Stimulated activated CD4-positive, alpha-beta T cell treated with anti-CD3 and anti-CD28 coated beads, Interleukin-15, amount 100 ng/mL, for 1 hour (primary cell): ENCODE measurements around the gene KRT36.

ENCODE experiments used
- DNase-seq, 2 donors: peaks; one replicate each; pipeline ENCODE4 v3.0.0-alpha.2; 2020; ENCODE audit warnings: low read depth in 1 of 2, low spot score in 1 of 2

The KRT36 gene

DNA sequence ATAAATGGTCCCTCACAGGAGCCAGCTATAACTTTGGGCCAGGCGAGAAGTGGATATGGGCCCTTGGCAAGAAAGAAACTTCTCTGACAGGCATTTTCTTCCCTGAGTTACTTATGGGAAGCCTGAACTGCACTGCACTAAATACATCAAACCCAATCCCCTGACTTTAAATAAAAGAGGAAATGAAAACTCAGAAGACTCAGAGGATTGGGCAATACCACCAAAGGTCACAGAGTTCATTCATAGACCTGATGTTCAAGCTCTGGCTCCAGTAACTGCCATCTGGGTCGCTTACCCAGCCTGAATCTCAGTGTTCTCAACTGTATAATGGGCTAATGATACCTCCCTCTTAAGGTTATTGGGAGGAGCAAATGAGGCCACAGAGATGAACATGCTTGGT, 9.6 kb downstream of the KRT36 start:
- DNase-seq, result no peak

DNA sequence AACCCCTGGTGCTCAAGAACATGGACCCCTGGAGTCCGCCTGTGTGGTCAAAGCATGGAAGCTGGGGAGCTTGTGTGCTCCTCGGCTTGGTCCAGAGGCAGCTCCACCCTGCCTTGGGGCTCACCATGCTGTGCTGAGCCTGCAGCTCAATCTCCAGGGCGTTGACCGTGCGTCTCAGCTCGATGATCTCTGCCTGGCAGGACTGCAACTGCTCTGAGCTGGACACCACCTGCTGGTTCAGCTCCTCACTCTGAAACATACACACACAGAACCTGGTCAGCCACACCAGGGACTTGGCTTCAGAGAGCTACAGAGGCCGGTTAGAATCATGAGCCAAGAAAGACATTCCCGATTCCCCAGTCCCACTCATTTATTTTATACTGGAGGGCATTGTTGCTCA, 11.5 kb downstream of the KRT36 start:
- DNase-seq, result no peak

DNA sequence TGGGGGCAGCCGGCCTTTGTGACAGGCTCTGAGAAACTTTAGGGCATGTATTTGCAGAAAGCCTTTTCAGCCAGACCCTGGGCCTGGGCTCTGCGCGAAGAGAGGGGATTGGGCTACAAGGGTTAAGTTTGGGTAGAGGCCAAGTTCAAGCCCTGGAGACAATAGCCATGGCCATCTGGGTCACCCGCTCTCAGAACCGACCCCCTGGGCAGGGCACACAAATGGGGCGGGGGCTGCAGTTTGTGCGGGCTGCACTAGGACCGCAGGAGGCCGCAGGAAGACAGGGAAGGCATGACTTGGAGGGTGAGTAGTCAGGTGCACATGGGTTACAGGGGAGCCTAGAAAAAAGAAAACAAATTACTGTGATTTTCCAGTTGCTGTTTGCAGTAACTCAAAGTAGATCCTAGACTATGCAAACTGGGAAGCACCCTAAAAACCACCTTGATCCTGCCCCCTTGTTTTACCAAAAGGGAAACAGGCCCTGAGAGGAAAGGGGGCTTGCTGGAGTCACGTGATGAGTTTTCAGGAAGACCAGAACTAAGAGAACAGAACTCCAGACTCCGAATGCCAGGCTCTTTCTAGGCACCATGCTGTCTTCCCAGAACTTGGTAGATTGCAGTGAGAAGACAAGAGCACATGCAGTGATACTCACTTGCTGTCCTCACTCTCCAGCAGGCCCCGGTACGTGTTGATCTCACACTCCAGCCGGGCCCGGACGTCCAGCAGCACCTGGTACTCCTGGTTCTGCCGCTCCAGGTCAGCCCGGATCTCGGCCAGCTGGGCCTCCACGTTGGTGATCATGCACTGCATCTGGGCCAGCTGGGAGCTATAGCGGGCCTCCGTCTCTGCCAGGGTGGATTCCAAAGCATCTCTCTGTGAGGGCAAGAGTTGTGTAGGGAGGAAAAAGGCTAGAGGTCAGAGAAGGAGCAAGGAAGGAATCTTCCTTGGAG, 12.6 kb downstream of the KRT36 start:
- no peak for DNase-seq

DNA sequence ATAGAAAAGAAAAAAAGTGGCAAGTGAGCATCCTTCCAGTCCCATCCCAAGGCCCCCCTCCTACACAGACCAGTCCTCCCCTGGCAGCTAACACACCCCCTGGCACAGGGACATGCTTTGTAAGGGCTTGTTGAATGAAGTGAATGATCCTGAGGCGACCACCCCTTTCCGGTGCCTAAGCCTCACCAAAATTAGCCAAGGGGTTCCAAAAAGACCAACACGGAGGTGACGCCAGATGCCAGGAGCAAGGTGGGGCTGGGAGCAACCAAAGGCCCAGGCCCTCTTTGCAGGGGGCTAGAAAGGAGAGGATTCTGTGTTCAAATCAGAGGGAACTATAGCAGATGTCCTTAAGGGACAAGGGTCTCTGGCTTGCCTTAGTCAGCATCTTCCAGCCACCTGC, 14.3 kb downstream of the KRT36 start:
- no peak for DNase-seq

DNA sequence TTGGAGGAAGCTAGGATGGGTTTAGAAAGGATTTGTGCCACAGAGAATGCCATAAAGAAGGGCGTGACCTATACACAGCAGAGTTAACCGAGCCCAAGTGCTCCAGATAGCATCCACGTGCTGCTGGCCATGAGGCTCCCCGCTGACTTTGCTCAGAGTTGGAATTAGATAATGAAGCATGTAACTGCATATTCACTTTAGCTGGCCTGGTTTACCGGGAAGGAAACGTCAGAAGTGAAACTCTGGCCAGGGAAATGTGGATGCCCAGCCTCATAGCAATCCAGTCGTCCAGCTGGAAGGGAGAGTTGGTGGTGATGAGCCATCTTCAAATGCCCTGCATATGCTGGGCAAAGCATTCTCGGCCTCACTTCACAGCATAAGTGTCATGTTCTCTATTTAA, 14.8 kb downstream of the KRT36 start:
- no peak for DNase-seq

DNA sequence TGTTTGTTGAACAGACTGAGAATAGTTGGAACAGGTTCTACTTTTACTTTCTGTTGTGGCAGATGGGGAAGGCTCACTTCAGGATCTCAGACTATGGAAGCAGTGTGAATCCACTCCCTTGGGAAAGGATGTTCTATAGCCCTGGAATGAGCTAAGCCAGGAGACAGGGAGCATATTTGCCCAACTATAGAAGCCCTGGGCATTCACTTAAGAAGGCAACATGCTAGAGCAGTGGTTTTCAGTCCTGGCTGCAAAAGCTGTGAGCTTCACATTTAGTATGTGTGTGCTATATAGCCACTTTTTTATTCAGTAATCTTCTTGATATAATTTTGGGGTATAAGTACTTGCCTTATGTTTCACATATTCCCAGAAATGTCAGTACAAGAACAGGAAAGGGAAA, 21.4 kb downstream of the KRT36 start:
- no peak for DNase-seq

DNA sequence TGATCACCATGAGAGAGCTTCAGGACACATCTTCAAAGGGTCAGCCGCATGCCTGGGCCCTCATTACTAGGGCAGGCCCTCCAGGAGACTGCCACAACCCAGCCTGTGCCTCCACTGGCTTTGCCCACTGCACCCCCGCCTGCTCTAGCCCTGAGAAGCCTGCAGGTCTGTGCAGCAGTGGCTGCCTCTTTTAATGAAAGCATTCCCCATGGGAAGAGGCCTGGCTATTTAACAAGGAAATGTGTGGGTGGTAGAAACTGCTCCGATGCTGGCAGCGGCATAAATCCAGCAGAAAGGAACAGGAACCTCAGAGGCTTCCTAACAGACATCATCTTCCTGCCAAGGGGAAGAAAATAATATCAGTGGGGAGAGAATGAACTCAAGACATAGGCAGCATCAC, 22.1 kb downstream of the KRT36 start:
- no peak for DNase-seq

DNA sequence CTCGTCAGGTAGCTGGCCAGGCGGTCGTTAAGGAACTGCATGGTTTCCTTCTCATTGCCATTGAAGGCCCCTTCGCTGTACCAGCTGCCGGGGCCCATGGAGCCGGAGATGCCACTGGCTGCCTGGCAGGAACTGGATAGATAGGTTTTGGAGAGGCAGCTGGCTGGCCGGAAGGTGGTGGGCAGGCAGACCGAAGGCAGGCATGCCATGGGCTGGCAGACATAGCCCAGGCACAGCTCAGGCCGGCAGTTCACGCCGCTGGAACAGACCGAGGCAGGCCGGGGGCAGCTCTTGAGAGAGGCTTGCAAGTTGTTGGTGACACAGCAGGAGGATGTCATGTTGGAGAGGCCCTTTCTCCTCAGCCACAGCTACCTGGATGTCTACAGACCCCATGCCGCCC, 22.7 kb downstream of the KRT36 start, which contains the start of gene KRT32:
KRT32 (minus strand) TSS at position 399 of the 400 bp plus-strand sequence; CDS start at position 338, 61 bp downstream.
- no peak for DNase-seq

DNA sequence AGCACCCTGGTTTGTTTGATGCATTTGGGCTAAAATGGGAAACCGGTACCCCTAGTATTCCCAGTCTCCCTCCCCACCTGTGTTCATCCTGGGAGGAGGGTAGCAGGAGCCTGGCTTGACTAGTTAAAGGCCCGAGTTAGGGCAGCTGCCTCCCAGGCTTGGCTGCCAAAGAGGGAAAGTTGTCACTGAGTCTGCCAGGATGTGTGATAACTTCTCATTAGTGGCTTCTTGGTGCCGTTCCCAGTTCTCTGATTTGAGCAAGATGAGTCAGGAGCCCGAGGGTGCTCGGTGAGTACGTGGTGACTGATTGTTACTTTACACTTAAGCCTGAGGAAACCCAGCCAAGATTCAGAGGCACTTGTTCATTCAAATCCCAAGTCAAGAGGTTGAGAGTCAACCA, 25.0 kb downstream of the KRT36 start:
- DNase-seq, result no peak

DNA sequence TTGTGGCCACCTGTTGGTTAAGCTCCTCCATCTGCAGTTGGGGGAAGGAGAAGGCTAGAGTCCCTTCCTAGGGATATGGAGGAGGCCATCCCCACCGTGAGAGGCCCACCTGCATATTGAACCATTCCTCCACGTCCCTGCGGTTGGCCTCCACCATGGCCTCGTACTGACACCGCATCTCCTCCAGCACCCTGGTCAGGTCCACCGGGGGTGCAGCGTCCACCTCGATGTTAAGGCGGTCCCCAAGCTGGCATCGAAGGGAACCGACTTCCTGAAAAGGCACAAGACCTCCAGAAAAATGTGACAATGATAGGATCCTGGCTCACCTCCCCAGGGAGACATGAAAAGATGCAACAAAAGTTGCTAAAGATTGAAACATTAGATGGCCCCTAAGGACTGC, 25.5 kb downstream of the KRT36 start:
- no peak for DNase-seq

DNA sequence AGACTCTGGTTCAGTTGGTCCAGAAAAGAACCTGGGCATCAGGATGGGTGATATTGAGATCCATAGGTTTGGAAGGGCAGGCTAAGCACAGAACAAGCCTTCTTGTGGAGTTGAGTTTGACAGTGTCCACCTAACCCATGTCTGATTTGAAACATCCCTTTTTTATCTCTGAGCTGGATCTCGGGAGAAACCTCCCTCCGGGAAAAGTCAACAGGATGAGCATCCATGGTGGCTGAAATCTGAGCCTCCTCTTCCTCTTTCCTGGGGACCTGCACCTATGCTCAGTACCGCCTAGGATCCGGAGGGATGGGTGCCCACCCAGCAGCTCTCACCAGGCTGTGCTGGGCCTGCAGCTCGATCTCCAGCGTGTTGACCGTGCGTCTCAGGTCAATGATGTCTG, 26.0 kb downstream of the KRT36 start:
- DNase-seq, result no peak

DNA sequence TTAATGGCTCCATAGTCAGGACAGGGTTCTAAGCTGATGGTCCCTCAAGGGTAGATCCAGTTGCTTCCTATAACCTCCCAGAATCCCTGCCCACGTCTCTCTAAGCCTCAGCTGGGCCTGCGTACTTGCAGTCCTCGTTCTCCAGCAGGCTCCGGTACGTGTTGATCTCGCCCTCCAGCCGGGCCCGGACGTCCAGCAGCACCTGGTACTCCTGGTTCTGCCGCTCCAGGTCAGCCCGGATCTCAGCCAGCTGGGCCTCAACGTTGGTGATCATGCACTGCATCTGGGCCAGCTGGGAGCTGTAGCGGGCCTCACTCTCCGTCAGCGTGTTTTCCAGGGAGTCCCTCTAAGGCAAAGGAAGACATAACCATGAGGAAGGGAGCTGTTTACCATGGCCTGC, 27.0 kb downstream of the KRT36 start:
- DNase-seq, result no peak

DNA sequence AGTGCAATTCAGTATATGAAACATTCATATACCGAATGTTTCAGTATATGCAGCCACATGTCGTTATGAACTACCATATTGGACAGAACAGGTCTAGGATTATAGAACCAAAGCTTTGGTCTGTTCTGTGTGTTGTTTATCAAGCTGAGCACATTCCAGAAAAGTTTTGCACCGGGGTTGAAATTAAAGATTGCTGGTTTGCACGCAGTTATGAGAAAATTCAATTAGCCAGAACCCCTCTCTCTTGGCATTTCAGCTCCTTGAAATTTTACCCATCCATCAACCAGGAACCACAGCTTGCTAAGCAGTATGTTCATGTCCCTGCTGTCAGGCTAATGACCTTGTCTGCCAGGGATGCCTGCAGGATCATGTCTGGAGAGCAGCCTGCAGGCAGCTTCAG, 32.0 kb downstream of the KRT36 start:
- DNase-seq, result no peak

DNA sequence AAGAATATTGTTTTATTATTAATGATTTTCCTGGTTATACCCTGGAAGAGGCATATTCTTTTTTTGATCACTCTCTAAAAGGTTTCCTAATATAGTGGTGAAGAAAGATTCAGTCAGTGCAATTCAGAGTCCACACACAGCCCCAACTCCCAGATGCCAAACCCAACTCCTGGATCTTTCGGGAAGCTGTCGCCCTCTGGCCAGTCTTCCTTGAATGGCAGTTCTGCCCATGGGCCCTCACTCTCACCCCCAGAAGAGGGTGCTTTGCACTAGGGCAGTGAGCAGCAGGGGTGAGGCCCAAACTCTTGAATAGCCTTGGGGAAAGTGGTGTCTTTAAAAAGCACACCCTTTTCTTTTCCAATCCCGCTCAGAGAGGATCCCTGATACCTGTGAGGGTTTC, 33.5 kb downstream of the KRT36 start:
- DNase-seq, result no peak

DNA sequence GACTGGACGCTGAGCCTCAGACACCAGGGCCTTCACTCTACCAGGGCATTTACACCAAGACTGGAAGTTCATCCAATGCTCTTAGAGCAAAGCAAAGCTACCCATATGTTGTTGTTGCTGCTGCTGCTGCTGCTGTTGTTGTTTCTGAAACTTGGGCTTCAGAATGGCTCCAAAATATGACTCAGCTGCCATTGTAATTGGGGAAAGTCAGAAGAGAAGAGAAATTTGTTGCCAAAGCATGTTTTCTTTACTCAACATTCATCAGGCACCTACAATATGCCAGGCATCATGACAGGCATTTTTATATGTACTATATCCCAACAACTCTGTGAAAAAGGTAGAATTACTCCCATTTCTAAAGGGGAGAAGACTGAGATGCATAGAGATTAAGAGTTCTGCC, 34.5 kb downstream of the KRT36 start:
- no peak for DNase-seq

DNA sequence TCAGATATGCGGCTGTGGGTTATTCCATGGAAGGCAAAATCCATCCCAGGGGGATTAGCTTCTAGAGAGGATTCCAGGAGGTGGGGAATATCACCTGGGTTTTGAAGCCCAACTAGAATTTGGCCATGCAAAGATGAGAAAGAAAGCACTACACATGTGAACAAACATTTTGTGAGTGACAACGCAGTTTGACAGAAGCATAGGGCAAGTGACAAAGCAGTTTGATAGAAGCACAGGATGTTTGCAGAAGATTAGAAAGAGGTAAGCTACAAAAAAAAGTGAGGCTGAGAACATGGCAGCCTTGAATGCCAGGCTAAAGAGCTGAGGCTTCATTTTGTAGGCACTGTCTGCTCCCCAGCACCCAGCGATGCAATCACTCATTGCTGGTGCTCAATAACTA, 36.6 kb downstream of the KRT36 start:
- DNase-seq, result no peak

DNA sequence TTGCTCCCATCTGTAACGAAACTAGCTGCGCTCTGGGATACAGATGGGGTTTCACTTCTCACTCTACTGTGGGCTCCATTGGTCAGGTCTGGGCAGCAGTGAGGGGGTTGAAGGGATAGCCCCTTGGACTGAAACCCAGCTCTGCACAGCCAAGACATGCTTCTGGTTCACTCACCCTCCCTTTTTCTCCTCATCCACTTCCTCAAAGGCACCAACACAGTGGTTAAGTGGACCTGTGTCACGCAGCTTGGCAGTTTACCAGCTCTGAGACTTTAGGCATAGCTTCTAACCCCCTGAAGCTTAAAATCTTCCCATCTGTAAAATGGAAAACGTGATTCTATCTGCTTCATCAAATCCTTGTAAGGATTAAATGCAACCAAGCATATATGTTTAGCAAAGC, 37.4 kb downstream of the KRT36 start:
- DNase-seq, result no peak

DNA sequence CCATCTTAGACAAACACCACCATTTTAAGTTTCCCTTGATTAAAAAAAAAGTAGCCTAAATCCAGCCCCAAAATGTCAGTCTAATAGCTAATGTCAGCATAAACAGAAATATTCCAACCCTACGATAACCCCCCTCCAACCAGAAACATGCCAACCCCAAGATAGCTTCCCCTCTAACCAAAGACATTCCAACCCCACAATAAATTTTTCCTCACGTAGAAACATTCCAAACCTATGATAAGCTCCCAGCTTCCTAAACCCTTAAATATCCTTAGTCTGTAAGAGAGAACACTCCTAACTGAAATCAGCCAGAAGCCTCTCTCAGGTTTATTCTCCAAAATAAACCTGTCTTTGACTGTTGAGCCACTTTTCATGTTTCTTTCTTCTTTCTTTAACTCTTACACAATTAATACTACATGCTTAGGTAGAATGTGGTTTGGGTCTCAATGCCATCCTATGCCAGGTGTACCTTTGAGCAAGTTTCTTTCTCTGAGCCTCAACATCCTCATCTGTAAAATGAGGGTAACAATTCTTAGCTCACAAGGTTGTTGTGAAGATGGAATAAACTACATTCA, 38.5 kb downstream of the KRT36 start:
- DNase-seq, result no peak

DNA sequence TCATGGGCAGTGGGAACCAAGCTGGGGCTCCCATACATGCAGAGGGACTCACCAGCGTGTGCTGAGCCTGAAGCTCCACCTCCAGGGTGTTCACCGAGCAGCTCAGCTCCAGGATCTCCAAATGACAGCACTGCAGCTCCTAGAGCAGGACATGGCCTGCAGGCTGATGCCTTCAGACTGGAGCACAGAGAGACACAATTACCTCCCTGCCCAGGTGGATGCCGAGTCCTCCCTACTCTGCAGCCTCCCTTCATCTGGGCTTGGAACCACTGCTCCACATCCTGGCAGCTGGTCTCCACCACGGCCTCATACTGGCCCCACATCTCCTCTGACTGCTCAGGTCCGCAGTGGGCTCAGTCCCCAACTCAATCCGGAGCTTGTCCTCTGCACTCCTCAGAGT, 40.7 kb downstream of the KRT36 start:
- DNase-seq, result no peak

DNA sequence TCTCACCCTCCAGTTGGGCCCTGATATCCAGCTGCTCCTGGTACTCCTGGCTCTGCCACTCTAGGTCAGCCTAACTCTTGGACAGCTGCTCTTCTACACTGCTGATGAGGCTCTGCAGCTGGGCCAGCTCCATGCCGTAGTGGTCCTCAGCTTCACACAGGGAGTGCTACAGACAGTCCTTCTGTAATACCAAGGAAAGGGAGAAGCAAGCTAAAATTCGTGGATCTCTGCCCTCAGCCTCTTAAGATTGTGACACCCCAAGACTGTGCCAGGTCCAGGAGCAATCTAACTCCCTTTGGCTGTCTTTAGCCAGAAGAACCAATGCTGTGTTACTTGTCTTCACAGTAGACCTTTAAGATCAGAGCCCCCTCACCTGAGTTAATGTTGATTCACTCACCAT, 41.2 kb downstream of the KRT36 start:
- no peak for DNase-seq

DNA sequence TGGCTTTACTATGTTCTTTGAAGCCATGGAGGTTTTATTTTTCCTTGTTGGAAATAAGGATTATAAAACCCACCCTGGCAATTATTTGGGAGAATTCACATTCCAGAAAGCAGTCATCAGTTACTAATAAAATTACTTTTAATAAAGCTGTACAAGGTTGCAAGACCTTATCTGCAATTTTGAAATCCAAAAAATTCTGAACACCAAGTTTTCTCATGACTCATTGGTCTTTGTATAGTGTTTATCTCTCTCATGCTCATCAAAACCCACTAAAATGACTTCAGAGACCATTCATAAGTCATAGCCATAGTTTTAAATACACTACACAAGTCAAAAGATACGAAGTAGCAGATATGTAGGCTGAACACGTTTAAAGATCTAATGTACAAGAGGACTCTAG, 42.9 kb downstream of the KRT36 start:
- DNase-seq, result no peak

DNA sequence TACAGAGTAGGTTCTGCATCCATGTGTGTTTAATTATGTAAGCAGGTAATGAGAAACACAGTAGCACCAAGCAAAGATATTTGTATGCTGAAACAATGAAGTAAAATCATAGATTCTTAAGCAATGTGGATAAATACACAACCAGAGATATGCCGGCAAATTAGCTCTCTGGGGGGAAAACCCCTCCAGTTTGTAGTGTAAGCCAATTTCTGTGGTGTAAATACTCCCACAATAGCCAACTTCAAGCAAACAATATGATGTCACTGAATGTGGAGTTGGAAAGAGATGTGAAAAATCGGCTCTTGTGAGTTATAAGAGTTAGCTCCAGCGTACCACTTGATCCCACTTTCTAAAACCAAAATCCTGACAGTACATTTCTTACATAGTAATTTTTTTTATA, 45.1 kb downstream of the KRT36 start:
- no peak for DNase-seq

DNA sequence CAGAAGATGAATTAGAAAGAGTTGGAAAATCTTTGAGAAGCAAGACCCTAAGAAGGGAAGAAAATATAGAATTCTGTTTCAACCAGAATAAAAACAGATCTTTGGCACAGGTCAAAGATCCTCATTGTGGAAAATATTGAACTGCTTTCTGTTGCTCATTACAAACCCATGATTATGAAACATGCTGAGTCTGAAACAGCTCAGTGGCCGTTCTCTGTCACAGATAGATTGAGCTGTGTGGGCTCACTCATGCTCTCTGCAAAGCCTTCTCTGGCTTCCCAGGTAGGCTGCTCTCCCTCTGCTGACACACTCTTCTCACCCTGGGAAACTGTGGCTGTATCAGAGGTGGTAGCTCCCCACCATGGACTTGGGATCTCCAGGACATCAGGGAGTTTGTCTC, 45.5 kb downstream of the KRT36 start:
- DNase-seq, result no peak
